Dedifferentiated amniotic fluid mesenchymal stem cell (primary cell): ENCODE results near the gene CHST15.

ENCODE experiments used
- DNase-seq: peaks from one replicate; pipeline ENCODE4 v3.0.0-alpha.2; 2016; ENCODE audit errors: extremely low spot score

Gene CHST15

GRCh38 chr10:124083047-124083739 is 10.2 kb downstream of the CHST15 start:
- no peak for DNase-seq

- no peak for DNase-seq
These were observed 10.8 kb downstream of the CHST15 start for GRCh38 chr10:124082555-124082954.

- no peak for DNase-seq
These were observed 11.8 kb downstream of the CHST15 start for GRCh38 chr10:124081547-124082140.

- no peak for DNase-seq
These were observed 13.5 kb downstream of the CHST15 start for GRCh38 chr10:124079864-124080263.

GRCh38 chr10:124078714-124079113 is 14.7 kb downstream of the CHST15 start:
- DNase-seq = no peak

GRCh38 chr10:124078028-124078427 is 15.4 kb downstream of the CHST15 start:
- no peak for DNase-seq

GRCh38 chr10:124077208-124077993 is 16.0 kb downstream of the CHST15 start:
- DNase-seq = no peak

GRCh38 chr10:124076148-124076733 is 17.2 kb downstream of the CHST15 start:
- DNase-seq = no peak

GRCh38 chr10:124075231-124075955 is 18.0 kb downstream of the CHST15 start:
- no peak for DNase-seq

GRCh38 chr10:124074501-124075109 is 18.8 kb downstream of the CHST15 start:
- DNase-seq = no peak

GRCh38 chr10:124073978-124074377 is 19.4 kb downstream of the CHST15 start:
- no peak for DNase-seq

GRCh38 chr10:124072541-124072940 is 20.9 kb downstream of the CHST15 start:
- DNase-seq = no peak

GRCh38 chr10:124072106-124072505 is 21.3 kb downstream of the CHST15 start:
- DNase-seq = no peak

GRCh38 chr10:124071141-124071540 is 22.3 kb downstream of the CHST15 start:
- no peak for DNase-seq

- DNase-seq = no peak
These were observed 22.7 kb downstream of the CHST15 start for GRCh38 chr10:124070666-124071065.

- DNase-seq = no peak
These were observed 23.8 kb downstream of the CHST15 start for GRCh38 chr10:124069341-124070264.

- DNase-seq = no peak
These were observed 24.5 kb downstream of the CHST15 start for GRCh38 chr10:124068929-124069328.

GRCh38 chr10:124067825-124068400 is 25.5 kb downstream of the CHST15 start:
- no peak for DNase-seq

GRCh38 chr10:124066781-124067714 is 26.4 kb downstream of the CHST15 start:
- no peak for DNase-seq
